ENCODE results near the gene CLEC1A.
A peak's percentile ranks its signal among the peaks of the same experiment; 100 is the strongest.
"Not testable (repeated sequence)": the region's sequence is repeated elsewhere in the genome, so short reads cannot be mapped to it uniquely, and the experiment has no call there.

The CLEC1A gene

DNA sequence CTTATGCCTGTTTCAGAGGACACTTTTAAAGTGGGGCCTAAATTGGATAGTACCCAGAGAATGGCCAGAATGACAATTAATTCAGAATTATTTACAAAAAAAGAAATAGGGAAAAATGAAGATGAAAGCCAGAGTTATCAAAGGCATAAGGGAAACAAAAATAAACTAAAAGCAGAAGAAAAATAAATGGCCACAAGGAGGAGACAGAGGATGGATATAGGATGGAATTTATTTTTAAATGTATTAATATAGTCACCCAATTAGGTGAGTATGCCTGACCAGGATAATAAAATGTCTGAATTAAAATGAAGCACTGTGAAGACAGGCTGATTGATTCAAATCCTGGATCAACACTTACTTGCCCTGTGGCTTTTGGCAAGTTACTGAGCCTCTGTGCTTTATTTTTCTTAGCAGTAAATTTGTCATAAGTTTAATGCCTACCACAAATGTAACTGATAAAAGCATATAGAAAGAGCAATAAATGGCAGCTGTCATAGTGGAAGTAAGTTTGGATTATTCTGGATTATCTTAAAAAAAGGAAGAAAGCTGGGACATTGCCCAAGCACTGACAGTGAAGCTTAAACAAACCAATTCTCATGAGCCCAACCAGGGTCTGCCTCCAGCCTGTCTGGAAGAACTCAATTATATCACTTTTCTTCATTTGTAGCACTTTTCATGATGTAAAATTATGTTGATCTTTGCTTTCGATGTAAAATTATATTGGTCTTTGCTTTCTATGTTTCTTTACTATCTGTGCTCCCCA, 64.8 kb downstream of the CLEC1A start:
- DNase-seq, result peak; percentile 39

DNA sequence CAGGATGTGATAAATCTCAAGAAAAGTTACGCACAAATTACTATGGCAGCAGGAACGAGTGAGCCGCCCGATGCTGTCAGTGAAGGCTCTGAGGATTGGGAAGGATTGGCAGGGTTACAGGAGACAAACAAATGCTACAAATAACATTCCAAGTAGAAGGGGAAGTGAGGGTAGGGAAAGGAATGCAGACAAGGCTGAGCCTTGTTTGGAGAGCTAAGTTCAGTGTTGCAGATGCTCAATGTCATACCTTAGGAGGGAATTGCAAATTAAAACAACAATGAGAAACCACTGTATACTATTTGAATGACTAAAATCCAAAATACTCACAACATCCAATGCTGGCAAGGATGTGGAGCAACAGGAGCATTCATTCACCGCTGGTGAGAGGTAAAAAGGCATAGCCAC, 67.0 kb downstream of the CLEC1A start:
- DNase-seq, result peak; percentile 92

DNA sequence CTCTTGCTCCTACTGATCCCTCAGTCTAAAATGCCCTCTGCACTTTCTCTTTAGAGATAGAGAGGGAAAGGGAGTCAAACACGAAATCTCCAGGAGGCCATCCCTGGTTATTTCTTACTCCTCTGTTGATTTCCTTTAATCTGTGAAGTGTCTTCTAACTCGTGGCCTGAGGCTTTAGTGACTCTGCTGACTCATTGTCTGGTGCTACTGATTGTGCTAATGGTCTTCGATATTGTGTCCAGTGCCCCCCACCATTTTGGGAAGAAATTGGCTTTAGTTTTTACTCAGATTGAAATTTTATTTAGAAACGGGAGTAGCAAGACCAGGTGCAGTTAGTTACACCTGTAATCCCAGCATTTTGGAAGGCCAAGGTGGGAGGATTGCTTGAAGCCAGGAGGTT, 67.5 kb downstream of the CLEC1A start:
- no peak for DNase-seq

DNA sequence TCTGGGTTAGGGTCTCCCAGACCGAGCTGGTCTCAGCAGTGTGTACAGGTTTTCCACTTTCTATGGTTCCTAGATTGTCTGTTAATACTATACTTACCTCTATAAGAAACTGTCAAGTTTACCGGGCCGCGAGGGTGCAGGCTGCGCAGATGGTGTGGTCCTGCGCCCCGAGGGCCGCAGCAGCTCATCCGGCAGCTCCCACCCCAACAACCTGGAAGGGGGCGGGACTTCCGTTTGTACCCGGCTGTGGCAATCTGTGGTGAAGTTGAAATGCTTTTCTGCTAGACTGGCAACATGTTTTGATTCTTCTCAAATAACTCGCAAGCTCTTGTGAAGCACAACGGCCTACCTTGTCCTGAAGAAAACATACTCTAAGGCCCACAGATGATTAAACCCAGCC, 68.3 kb downstream of the CLEC1A start, which contains the start of gene CLEC9A:
Gene CLEC9A (plus strand): TSS at position 237 of the 400 bp plus-strand sequence. CDS start 22,006 bp downstream, outside the sequence.
- no peak for DNase-seq

DNA sequence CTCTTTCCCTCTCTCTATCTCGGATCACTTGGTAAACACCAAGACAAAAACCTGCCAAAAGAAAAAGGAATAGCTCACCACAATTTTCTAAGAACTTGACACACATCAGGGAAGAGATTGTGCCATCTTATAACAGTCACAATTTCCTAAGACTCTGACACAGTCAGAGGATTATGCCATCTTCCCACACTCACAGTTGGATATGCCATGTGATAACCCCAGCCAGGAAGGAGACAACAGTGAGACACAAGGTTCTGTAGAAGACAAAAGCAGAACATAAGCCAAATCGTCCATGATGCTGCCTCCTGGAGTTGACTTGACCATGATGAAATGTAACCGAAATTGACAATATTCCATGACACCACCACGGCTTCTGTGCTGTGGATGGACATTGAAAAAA, 71.1 kb downstream of the CLEC1A start:
- peak; percentile 36 for DNase-seq

DNA sequence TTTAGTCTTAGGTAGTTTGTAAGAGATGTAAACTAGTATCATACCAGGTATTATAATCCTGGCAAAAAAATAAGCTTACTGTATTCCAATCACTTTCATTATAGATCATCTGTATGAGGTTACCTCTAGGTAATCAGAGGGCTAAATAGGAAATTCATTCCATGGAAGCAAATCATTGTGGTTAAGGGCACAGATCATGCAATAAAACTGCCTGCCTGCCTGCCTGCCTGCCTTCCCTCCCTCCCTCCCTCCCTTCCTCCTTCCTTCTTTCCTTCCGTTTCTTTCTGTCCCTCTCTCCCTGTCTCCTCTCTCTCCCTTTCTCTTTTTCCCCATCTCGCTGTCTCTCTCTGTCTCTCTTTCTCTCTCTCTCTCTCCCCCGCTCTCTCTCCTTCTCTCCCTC, 71.5 kb downstream of the CLEC1A start:
- peak; percentile 18 for DNase-seq

DNA sequence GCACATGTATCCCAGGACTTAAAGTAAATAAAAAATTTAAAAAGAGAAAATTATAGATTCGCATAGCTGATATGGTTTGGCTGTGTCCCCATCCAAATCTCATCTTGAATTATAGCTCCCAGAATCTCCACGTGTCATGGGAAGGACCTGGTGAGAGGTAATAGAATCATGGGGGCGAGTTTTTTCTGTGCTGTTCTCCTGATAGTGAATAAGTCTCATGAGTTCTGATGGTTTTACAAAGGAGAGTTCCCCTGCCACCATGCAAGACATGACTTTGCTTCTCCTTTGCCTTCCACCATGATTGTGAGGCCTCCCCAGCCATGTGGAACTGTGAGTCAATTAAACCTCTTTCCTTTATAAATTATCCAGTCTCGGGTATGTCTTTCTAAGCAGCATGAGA, 72.1 kb downstream of the CLEC1A start:
- DNase-seq, result not testable (repeated sequence)

DNA sequence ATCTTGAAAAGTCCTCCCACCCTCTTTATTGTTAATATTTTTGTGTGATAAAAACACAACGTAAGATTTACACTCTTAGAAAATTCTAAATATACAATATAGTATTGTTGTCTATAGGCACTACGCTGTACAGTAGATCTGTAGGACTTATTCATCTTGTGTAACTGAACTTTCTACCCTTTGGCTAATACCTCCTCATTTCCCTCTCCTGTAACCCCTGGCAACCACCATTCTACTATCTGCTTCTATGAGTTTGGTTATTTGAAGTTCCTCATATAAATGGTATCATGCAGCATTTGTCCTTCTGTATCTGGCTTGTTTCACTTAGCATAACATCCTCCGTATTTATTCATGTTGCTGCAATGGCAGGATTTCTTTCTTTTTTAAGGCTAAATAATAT, 73.5 kb downstream of the CLEC1A start:
- no peak for DNase-seq

DNA sequence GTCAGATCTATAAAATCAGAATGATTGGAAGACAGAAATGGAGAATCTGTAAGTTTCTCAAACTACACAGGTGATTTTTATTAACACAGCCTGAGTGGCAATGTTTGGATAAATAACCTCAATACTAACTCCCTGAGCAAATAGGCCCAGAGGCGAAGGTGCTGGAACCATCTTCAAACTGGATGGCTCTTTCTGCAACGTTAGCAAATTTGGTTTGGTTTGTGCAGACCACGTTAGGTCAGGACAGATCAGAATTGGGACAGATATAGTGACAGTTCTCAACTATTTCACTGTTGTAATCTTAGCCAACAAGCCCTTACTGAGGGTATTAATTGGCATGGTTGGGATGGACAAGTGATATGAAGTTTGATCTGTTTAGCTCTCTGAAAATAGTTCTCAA, 77.4 kb downstream of the CLEC1A start:
- DNase-seq, result no peak
